ENCODE measurements around the gene PROM1.

PROM1 gene

GRCh38 chr4:15936495-15936894, 147.3 kb downstream of the PROM1 start:
- no peak for DNase-seq

DNA sequence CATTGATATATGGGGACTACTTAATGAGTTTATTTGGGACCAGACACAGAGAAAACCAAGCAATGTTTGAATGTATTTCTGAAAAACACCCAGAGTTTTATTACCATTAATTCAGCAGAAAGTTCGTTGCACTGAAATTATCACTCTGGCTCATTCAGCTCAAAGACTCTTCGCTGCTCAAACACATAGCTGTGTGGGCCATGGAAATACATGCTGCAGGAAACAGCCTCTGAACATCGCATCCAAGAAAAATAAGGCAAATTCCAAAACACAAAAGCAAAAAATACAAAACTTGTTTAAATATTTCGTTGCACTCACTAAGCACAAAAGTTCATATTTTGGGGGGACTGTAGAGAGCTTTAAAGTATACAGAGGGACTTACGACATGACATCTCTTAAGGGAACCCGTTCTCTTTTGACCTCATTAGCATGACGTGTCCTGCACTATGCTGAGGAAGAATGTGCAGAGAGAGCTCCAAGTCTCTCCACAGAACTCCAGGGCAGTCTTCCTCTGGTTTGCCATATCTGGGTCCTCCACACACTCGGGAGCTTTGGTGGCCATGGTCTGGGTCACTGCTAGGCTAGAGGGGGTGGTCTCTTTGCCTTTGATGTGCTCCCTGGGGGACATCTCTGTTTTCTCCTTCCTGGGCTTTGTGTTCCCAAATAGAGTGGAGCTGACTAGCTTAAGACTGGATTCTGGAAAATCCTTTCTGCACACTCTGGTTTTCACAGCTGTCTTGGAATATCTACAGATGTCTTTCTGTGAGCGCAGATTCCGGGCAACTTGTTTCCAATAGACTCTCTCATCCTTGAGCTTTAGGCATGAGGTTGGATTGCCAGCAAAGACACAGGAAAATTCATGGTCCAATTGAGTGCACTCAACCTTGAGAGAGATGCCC, 148.1 kb downstream of the PROM1 start:
- no peak for DNase-seq

GRCh38 chr4:15934259-15934658, 149.6 kb downstream of the PROM1 start:
- DNase-seq, result no peak

DNA sequence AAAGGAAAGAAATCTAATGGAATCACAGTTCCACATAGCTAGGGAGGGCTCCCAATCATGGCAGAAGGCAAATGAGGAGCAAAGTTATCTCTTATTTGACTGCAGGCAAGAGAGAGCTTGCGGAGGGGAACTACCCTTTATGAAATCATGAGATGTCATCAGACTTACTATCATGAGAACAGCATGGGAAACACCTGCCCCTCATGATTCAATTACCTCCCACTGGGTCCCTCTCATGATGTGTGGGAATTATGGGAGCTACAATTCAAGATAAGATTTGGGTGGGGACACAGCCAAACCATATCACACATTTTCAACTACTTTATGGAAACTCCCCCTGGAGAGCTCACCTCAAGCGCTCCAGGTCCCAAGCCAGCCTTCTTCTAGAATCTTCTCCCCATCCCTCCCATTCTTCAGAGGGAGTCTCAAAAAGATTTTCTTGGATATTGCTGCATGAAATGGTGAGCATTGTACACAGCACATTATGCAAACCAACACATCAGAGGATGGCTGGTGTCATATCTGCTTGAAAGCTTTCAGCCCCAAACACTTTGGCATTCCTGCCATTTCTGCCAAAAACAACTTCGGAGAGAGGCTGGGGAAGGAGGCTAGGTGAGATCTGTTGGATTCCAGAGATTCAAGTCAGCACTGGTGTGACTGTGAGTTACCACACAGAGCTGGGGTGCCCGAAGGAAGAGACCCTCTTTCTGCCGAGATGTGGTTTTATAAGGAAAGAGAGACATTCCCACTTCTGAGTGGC, 152.2 kb downstream of the PROM1 start:
- DNase-seq, result peak; percentile 43 to 46 (median 45)

DNA sequence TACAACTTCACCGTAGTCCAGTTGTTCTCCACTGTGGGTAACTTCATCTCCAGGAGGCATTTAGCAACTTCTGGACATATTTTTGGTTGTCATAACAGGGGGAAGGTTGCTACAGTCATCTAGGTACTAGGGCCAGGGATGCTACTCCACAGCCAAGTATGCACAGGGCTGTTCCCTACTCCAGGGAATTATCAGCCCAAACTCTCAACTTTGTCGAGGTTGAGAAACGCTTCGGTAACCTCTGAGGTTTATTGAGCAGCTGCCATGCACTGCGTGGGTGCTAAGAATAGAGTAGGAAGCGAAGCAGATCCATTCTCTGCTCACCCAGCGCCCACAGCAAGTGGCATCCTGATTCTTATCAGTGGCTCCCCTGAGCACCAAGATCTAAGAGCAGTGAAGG, 153.5 kb downstream of the PROM1 start:
- no peak for DNase-seq

GRCh38 chr4:15929540-15929939, 154.3 kb downstream of the PROM1 start:
- DNase-seq, result no peak

DNA sequence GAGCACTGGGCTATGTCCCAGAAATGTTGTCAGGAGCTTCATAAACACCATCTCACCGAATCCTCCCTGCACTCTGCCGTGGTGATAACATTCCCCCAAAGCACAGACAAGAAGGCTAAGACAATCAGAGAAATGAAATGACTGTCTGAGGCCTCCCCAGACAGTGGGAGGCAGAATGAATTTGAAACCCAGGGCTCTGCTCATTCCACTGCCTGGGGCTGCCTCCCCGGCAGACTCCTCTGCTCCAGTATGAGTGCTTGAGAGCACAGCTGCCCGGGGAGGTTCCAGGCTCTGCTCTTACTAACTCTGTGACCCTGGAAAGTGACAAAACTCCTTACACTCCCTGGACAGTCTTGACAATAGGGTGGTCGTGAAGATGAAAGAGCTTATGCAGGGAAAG, 154.9 kb downstream of the PROM1 start:
- no peak for DNase-seq

DNA sequence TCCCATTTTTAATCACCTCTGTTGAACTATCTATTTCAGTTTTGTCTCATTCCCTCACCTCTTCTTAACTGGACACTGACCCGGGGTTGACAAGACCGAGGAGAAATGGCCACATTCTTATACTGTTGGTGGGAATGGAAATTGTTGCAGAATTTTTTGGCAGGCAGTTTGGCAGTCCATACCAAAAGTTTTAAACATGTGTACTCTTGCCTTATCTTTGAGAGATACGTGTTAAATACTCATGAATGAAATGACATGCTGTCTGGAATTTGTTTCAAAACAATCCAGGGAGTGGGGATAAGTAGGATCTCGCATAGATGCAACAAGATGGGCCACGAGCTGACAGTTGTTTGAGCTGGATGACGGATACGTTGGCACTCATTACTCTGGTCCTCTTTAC, 157.3 kb downstream of the PROM1 start:
- DNase-seq, result no peak

DNA sequence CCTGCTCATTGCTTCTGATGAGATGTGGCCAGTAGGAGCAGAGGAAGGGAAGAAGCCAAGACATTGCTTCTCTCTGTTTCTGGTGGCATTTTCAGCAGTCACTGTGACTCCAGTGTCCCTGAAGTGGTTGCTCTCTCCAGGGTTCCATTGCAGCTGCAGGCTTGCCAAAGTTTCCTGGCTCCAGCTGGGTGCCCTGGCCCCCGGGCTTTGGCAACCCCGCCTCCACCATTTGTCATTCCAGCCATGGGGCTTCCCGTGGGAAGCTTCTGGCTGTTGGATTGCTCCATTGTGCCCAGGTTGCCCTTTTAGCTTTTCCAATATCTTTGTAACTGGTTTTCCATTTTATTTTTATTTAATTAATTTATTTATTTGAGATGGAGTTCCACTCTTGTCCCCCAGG, 158.0 kb downstream of the PROM1 start:
- no peak for DNase-seq

DNA sequence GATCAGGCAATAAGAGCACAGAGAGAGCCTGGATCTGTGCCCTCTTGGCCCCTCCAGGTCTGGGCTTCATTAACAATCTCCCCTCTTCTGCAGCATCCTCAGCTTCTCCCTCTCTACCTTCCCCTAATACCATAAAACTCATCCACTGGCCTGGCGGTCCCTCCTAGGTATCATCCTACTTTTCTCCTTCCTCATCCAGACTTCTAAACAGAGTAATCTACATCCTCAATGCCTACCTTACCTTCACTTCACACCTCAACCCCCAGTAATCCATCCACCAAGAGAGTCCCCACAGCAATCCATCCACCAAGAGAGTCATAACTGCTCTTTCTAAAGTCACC, 162.3 kb downstream of the PROM1 start:
- no peak for DNase-seq

- peak in 2 of 3 donors; percentile 7 to 29 for DNase-seq
Observed at GRCh38 chr4:15920723-15921591, 162.9 kb downstream of the PROM1 start.

DNA sequence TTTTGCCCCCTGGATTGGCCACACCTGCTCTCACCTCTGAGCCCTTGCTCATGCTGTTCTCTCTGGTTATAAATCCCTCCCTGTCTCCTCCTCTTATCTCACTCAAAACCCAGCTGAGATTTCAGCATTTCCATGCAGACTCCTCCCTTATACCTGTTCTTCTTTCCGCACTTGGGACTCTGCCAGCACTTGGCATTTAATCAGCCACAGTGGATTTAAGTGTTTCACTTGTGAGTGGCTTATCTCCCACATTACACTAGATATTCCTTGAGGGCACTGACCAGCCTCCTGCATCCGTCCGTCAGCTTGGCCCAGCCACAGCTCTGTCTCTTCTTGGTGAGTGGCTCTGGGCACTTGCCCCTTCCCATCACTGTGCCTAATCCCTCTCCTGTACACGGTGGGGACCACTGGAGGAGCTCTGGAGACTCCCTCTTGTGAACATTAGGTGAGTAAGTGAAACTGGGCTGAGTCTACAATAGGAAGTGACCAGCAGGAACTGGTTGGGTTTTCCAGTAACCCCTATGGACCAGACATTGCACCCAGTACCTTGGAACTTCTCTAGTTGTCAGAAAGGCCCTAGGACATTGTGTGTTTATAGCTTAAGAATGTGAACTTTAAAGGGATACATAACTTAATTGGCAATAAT, 165.2 kb downstream of the PROM1 start:
- DNase-seq, result no peak
